Measurements from ENCODE around the gene MPZL3. TPM values are rescaled to one million over a fixed set of nuclear protein-coding genes. Genes with fewer than 3 reads are reported as not detected.

Gene MPZL3
- total RNA-seq, 4 donors from 2014 or later: 17.4 to 44.4 (median 32.4) TPM

DNA sequence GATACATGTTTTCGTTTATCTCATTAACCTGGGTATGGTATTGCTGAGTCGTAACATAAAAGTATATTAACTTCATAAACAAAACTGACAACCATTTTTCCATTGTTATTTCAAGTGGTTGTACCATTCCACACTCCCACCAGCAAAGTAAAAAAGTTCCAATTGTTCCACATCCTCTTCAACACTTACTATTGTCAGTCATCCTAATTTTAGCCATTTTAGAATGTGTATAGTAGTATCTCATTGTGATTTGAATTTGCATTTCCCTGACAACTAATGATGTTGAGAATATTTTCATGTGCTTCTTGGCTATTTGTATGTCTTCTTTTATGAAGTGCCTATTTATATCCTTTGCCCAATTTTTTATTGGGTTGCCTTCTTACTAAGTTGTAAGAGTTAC is 41.9 kb upstream of the MPZL3 start:
- H3K36me3 ChIP-seq: no peaks in the 10 kb centered on the region
- WGBS, 2 donors: 86 to 98% methylated on average over 2 of the region's 2 CpGs
- DNase-seq: no peak
- TF ChIP-seq CTCF (IDR thresholded peaks at IDR 0.05) (no peak), POLR2A (IDR thresholded peaks at IDR 0.05) (no peak)
- H3K4me1 ChIP-seq: peaks cover 0 to 19% (median 4%) of the 10 kb centered on the region in 3 donors
- no peak overlapping the region for H3K4me3 ChIP-seq
- no peak overlapping the region for H3K27ac ChIP-seq
- H3K9me3 ChIP-seq: no peaks in the 10 kb centered on the region
- intact Hi-C loops (cut with DNase I): loop anchor here (5.0 kb wide), 1 partner anchor 92 kb away; no protein-coding TSS in a partner anchor
- H3K27me3 ChIP-seq: no peaks in the 10 kb centered on the region

DNA sequence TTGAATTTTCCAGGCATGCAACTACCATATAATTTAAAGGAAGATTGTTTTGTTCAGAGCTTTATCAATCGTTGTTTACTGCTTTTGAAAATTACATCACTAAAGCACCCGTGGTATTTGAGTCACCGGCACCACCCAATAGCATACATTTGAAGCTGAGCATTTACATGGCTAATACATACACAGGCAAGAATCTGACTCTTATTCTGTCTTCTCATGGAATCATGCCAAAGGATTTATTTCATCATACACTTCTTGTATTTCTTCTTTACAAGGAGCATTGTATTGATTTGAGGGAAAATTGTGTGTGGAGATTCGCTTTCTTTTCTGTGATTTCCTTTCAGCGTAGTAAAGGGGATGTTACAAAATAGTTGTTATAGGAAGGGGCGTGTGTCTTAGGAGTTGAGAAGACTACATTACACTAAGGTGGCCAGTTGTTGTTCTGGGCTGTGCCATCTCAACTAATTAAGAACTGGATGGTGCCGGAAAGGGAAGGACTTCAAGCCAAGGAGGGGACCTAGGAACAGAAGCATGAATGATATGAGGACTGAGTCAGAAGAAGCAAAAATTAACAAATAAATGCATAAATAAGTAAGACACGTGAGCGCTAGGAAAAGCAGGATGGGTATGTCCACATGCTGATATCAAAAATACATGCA is 39.4 kb upstream of the MPZL3 start:
- Histone ChIP-seq H3K27me3 (no peaks in the 10 kb centered on the region), H3K36me3 (no peaks in the 10 kb centered on the region), H3K4me1 (peaks cover 0 to 21% (median 4%) of the 10 kb centered on the region in 3 donors), H3K9me3 (no peaks in the 10 kb centered on the region), H3K27ac (peak overlapping the region in 2 of 4 donors; percentile 4 to 21), H3K4me3 (no peak overlapping the region)
- intact Hi-C loops (cut with DNase I): loop anchor here (5.0 kb wide), 1 partner anchor 89 kb away; no protein-coding TSS in a partner anchor
- TF ChIP-seq CTCF (IDR thresholded peaks at IDR 0.05): no peak
- no peak for TF ChIP-seq POLR2A (IDR thresholded peaks at IDR 0.05)
- 42 to 53% methylated on average over 9 of the region's 9 CpGs for WGBS, 2 donors
- no peak for DNase-seq

DNA sequence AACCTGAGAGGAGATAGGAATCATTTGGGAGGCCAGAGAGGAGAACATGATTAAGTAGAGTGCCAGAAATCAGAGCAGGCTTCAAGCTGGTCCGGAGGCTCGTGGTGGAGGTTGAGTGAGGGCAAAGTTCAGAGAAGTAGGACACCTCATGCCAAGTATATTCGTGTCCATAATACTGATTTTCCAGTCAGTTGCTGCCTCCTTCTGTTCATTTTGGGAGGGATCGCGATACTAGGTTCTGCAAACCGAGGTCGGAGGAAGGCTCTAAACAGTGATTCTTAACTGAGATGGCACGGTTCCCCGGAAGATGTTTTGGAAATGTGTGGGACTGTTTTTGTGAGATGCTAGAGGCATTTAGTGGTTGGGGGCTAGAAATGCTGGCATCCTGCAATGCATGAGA is 38.8 kb upstream of the MPZL3 start:
- 7 to 26% methylated on average over 8 of the region's 9 CpGs for WGBS, 2 donors
- H3K36me3 ChIP-seq: no peaks in the 10 kb centered on the region
- intact Hi-C loops (cut with DNase I): loop anchor here (5.0 kb wide), 1 partner anchor 89 kb away; no protein-coding TSS in a partner anchor
- TF ChIP-seq CTCF (IDR thresholded peaks at IDR 0.05): peak in 5 of 6 experiments; percentile 35 to 75 (median 65)
- no peak for TF ChIP-seq POLR2A (IDR thresholded peaks at IDR 0.05)
- peak overlapping the region in 3 of 4 donors; percentile 3 to 21 (median 4) for H3K27ac ChIP-seq
- no peaks in the 10 kb centered on the region for H3K9me3 ChIP-seq
- DNase-seq: no peak
- no peaks in the 10 kb centered on the region for H3K27me3 ChIP-seq
- peaks cover 0 to 22% (median 4%) of the 10 kb centered on the region in 3 donors for H3K4me1 ChIP-seq
- H3K4me3 ChIP-seq: no peak overlapping the region

GRCh38 chr11:118289401-118289800 is 37.2 kb upstream of the MPZL3 start:
- Histone ChIP-seq H3K27ac (no peak overlapping the region), H3K36me3 (no peaks in the 10 kb centered on the region), H3K9me3 (no peaks in the 10 kb centered on the region), H3K27me3 (no peaks in the 10 kb centered on the region), H3K4me1 (peaks cover 0 to 16% (median 0%) of the 10 kb centered on the region in 3 donors), H3K4me3 (no peak overlapping the region)
- intact Hi-C loops (cut with DNase I): no loop called here
- TF ChIP-seq POLR2A (IDR thresholded peaks at IDR 0.05) (no peak), CTCF (IDR thresholded peaks at IDR 0.05) (no peak)
- DNase-seq: no peak

- no peak for DNase-seq
- TF ChIP-seq POLR2A (IDR thresholded peaks at IDR 0.05): no peak
- no peak overlapping the region for H3K27ac ChIP-seq
- WGBS, 2 donors: 0 to 56% methylated on average over 1 of the region's 1 CpG
- intact Hi-C loops (cut with DNase I): no loop called here
- H3K27me3 ChIP-seq: no peaks in the 10 kb centered on the region
- H3K4me1 ChIP-seq: peaks cover 0 to 35% (median 0%) of the 10 kb centered on the region in 3 donors
- no peaks in the 10 kb centered on the region for H3K36me3 ChIP-seq
- no peaks in the 10 kb centered on the region for H3K9me3 ChIP-seq
- no peak overlapping the region for H3K4me3 ChIP-seq
Observed at GRCh38 chr11:118287006-118287405, 34.8 kb upstream of the MPZL3 start.

All from esophagus squamous epithelium (tissue), 5 donors.